ENCODE results near the gene PREP.

- TF ChIP-seq, protein P1, sequence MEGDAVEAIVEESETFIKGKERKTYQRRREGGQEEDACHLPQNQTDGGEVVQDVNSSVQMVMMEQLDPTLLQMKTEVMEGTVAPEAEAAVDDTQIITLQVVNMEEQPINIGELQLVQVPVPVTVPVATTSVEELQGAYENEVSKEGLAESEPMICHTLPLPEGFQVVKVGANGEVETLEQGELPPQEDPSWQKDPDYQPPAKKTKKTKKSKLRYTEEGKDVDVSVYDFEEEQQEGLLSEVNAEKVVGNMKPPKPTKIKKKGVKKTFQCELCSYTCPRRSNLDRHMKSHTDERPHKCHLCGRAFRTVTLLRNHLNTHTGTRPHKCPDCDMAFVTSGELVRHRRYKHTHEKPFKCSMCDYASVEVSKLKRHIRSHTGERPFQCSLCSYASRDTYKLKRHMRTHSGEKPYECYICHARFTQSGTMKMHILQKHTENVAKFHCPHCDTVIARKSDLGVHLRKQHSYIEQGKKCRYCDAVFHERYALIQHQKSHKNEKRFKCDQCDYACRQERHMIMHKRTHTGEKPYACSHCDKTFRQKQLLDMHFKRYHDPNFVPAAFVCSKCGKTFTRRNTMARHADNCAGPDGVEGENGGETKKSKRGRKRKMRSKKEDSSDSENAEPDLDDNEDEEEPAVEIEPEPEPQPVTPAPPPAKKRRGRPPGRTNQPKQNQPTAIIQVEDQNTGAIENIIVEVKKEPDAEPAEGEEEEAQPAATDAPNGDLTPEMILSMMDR (conservative IDR thresholded peaks at IDR 0.05; ENCODE audit: low read length), result no peak
- no peak for TF ChIP-seq EZH2phosphoT487 (IDR thresholded peaks at IDR 0.05; ENCODE audit: borderline replicate concordance)
Measured at GRCh38 chr6:105272786-105273185, 130.1 kb downstream of the PREP start.
